Activated T-helper 1 cell treated with anti-CD3 and anti-CD28 coated beads, Interleukin-2, amount 50 U/mL, for 16 hours (primary cell): ENCODE measurements around the gene ACSM6.
"Not testable (repeated sequence)": the region's sequence is repeated elsewhere in the genome, so short reads cannot be mapped to it uniquely, and the experiment has no call there.

Source experiments
- DNase-seq, 2 donors: peaks; one replicate each; pipeline ENCODE4 v3.0.0-alpha.2; 2020; ENCODE audit warnings: low read depth in 1 of 2, low spot score in 1 of 2

The ACSM6 gene

DNA sequence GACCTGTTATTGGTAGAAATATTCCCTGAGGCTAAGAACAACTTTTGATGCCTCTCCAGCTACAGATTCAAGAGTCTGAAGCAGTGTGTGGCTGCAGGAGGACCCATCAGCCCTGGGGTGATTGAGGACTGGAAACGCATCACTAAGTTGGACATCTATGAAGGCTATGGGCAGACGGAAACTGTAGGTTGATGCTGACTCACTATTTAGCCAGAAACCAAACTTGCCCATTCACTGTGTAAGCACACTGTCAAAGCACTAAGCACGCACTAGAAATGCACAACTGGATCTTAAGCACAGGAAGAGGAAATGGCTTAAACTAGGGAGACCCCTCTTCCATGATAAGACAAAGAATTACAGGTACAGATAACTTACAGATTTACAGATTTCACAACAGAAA is 20.8 kb downstream of the ACSM6 start:
- DNase-seq, result no peak

DNA sequence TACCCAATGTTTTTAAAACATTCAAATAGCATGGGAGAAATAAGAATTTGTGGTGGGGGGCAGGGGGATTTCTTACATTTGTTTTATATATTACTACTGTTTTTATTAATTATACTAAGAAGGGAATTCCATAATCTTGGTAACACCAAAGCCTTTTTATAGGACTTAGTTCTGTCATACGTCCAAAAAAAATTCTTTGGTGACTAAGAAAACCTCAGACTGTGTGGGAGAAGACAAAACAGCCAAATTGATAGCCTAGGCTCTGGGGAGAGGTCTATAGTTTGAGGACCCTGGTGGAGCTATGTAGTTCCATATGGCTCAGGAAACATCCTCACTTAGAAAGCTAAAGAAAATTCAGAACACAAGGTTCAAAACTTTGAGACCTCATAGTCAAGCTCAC is 23.4 kb downstream of the ACSM6 start:
- no peak for DNase-seq

DNA sequence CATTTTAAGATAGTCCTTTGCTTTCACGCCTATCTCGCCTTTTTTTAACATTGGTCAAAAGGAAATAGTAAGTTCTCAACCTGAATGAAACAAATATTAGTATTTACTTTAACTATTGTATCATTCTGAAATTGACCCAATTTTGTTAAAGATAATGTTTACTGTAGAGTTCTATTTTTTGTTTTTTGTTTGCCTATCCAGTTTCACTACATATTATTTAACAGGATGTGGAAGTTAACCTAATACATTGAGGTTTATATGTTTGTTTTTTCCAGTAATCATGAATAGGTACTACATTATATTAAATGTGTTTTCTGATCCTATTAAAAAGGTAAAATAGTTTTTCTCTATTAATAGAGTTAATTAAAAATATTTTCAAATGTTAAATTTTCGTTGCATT is 26.5 kb downstream of the ACSM6 start:
- DNase-seq, result no peak

DNA sequence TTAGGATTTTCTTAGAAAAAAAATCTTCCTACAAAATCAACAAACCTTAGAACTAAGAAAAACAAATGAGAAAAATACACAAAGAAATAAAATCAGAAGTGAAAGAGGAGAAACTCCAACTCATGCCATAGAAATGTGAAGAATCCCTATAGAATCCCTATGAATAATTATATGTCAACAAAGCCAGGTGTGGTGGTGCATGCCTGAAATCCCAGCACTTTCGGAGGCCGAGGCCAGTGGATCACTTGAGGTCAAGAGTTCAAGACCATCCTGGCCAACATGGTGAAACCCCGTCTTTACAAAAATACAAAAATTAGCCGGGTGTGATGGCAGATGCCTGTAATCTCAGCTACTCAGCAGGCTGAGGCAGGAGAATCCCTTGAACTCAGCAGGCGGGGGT is 27.1 kb downstream of the ACSM6 start:
- DNase-seq, result no peak

DNA sequence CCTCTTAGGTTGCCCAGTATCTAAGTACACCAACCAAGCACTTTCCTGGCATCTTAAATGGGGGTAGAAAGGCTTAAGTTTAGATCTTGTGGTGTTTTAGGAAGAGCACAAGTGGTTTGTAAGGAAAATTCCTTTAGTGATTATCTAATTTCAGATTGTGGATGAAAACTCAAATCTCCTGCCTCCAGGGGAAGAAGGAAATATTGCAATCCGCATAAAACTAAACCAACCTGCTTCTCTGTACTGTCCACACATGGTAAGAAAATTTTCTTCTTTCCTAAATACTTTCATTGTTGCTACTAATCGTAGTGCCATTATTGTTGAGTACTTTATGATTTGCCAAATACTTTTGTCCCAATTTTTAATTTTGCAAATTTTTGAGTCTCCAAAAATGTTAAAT is 31.1 kb downstream of the ACSM6 start:
- DNase-seq, result no peak

DNA sequence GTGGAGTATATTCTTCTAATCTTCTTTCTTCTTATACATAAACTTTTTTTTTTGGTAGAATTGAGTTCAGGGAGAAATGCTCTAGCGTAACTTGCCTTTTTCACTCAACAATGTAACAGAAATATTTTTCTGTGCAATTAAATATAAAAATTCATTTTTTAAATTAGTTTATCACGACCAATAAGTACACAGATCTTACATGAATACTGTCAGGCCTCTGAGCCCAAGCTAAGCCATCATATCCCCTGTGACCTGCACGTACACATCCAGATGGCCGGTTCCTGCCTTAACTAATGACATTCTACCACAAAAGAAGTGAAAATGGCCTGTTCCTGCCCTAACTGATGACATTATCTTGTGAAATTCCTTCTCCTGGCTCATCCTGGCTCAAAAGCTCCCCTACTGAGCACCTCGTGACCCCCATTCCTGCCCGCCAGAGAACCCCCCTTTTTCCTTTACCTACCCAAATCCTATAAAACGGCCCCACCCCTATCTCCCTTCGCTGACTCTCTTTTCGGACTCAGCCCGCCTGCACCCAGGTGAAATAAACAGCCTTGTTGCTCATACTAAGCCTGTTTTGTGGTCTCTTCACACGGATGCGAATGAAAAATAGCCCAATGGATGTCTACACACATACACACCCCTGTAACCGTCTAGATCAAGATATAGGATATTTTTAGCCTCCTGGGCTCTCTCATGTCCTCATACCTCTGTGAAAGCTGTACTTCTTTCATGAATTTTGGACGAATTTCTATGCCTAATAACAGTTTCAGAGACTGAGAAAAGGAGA is 35.1 kb downstream of the ACSM6 start:
- not testable (repeated sequence) for DNase-seq

DNA sequence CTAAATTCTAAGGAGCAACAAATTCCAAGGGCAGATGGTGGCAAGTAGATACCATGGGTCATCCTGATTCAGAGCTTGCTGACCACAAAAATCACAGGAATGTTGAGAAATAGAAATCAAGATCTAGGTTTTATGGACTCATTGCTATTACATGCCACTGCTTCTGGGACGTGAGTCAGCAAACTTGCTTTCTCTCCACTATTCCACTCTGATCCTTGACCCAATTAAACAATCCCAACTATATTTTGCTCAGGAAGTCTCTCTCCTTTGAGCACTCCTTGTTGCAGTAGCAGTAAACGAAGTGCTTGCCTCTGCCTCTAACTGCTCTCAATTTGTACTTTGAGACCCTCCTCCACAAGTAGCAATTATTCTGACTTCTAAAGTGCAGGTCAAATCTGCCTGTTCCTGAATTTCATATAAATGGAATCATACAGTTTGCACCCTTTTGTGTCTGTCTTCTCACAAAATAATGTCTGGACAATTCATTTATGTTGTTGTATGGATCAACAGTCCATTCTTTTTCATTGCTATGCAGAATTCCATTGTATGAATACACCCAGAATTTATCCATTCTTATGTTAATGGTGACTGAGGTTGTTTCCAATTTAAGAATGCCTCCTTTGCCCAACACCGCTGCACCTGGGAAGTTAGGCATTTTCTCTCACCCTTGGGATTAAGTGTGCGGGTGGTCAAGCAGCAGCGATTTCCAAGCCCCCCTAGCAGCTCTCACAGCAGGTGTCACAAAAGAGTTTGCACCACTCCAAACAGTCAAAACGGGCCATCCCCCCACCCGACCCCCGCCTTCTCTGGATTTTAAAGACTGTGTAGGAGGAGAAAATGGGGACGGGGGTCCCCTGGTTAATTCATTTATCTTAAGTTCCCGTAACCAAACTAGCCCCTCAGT is 35.9 kb downstream of the ACSM6 start:
- no peak for DNase-seq

DNA sequence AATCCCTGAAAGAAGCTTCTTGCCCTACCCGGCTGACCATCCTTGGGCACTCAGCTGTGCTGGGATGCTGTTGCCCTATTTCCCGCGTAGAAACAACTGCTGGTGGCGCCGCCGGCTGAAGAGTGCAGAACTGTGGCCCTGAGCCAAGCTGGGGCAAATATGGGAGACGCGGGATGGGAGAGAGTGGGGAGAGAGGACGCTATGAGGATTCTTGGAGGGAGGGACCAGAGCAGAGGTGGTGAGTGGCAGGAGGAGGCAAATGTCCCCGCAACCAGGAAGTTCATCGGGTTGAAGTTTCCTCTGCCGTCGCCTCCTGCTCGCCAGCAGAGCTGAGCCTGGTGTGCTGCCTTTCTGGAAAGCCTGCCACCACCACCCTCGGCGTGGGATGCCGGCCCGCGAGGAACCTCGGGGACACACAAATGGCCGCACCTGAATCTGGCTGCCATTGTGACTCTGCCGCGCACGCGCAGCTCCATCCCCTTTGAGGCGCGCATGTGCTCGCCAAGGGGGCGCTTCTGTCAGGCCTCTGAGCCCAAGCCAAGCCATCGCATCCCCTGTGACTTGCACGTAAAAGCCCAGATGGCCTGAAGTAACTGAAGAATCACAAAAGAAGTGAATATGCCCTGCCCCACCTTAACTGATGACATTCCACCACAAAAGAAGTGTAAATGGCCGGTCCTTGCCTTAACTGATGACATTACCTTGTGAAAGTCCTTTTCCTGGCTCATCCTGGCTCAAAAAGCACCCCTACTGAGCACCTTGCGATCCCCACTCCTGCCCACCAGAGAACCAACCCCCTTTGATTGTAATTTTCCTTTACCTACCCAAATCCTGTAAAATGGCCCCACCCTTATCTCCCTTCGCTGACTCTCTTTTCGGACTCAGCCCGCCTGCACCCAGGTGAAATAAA is 36.9 kb downstream of the ACSM6 start:
- DNase-seq, result peak in 1 of 2 donors; percentile 16

DNA sequence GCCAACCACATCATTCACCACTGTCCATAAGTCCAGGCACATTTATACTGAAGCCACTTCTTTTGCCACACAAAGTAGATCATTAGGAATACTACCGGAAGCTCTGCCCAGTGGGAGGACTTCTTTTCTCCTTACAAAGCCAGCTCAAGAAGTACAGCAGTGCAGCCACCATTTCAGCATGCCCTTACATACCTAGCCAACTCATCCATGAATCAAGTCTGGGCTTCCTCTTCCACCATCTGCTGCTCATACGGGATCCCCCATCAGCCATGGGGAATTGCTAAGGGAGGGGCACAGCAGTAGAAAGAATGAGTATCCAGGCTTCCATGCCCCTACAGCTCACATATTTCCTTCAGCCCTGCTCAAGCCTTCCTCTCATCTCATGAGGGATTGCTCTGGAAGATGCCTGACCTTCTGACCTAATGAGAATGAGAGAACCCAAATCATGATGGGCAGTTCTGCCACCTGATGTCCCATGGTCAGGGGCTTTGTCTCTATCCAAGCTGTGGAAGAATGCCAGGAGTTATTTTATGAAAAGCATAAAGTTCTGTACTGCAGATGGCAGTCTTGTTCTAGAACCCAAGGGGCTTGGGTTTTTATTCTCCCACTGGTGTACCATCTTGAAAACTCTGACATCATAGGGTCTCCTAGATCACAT is 39.5 kb downstream of the ACSM6 start:
- DNase-seq, result no peak

DNA sequence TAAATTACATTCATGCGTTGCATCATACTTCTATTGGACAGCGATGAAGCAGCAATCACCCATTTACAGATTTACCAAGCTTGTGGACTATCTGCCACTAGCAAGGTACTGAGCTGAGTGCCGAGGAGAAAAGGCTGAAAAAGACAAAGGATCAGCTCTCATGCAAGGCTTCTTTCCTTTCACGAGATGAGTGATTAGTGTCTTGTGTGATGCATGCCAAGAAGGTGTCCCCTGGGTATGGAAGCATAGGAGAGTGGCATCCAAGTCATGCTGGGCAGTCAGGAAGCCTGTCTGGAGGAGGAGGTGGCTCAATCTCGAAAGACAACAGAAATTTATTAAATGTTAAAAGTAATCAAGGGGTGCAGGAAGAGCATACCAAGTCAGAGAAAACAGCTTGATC is 40.9 kb downstream of the ACSM6 start:
- DNase-seq, result no peak

DNA sequence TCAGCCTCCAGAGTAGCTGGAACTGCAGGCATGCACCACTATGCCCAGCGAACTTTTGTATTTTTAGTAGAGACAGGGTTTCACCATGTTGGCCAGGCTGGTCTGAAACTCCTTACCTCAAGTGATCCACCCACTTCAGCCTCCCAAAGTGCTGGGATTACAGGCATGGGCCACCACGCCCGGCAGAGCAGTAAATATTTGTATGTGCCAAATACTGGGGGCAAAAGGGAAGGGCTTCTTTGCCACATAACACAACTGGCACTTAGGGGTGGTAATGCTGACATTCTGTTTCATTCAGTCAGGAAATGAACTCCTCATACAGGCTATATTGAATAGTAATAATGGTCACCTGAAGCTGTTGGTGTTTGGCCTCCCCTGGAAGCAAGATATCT is 41.6 kb downstream of the ACSM6 start:
- DNase-seq, result no peak

DNA sequence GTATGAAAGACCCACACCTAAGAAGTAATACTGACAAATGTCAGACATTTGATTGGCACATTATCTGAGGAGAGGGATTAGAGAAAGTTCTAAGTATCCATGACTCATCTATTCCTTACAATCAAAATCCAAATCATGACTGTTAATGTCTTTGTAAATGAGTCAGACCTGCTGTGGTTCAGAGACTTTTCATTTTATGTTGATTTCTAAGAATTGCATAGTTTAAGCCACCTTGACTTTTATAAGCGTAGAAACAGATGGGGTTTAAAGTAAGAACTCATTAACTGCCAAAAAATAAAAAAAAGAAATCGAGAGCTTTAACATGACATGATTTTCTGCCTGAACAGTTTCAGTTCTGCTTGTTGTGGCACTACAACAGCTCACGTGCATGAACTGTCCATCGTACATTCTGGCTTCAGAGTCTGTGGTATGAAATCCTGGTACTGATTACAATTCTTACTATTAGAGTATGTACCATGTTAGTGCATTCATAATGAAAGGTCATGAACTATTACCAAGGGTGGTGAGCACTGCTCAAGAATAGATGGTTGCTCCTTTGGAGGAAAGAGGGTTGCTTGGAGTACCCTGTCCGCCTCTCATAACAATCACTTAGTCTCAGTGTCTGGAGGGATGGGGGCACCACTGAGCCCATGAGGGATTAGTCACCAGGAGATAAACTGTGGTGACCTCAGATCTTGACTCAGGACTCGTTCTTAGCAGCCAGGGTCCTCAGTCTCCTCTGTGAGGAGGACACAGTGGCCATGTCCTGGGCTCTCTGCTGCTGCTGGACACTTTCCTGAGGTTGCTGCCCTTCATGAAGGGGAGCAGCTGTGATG is 42.2 kb downstream of the ACSM6 start:
- no peak for DNase-seq

DNA sequence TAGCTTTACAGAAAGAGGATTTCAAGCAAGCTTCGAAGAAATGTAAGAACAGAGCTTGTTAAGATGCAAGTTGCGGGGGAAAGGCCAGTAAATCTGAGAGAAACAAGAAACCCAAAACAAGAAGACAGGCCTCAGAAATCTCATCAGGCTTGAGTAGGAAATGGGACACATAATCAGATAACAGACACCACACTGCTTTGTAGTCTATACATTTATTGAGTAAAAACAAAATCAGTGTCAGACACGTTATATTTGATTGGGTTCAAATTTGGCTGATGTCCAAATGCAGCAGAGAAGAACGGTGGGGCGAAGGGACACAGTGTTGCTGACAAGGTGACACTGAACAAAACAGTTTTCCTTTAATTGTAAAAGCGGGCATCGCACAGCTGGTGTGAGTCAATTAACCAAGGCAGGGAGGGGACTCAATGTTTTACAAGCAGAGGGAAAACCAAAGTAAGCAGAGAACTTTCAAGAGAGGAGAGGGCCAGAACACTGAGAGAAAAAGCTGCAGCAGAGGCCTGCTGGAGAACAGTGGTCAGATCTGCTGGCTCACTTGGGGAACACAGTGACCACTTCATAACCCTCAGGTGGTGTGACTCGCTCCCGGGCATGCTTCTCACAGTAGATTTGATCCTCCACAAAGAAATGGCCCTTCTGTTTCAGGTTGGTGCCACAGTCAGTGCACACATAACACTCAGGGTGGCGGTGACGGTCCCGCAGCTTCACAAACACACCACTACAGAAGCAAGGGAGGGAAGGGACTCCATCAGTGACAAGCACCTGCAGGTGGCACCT is 43.5 kb downstream of the ACSM6 start:
- DNase-seq, result no peak

DNA sequence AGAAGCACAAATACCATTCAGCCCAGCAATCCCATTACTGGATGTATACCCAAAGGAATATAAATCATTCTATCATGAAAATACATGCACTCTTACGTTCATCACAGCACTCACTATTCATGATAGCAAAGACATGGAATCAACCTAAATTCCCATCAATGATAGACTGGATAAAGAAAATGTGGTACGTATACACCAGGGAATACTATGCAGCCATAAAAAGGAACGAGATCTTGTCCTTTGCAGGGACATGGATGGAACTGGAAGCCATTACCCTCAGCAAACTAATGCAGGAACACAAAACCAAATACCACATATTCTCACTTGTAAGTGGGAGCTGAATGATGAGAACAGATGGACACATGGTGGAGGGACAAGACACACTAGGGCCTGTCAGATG is 46.1 kb downstream of the ACSM6 start:
- not testable (repeated sequence) for DNase-seq

DNA sequence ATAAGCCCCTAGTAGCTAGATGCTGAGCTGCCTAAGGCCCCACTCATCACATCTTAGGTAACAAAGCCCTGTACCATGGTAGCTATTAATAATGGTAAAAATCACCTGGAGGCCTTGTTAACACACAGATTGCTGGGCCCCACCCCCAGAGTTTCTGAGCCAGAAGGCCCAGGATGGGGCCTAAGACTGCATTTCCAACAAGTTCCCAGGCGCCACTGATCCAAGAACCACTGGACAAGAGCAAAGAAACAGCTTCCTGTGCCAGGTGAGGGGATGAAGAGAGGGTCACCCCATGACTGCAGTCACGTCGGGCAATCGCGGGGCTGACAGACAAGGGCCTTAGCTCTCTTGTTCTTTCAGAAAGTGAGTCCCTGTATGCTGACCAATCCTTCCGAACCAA is 46.8 kb downstream of the ACSM6 start:
- DNase-seq, result no peak

DNA sequence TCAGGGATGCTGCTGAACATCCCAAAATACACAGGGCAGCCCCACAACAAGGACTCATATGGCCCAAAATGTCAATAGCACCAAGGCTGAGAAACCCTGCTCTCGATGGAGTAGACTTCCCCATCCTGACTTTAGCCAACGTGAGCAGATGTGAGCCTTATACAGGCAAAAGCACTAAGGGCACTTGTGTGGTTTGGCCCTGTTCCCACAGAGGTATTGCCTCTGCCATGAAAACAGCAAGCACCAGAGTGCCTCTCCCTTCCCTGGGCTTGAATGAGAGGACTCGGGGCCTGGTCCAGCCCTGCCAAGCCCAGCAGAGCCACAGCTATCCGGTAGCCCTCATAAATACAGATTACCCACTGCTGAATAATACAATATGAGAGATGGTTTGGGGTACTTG is 47.5 kb downstream of the ACSM6 start:
- no peak for DNase-seq

DNA sequence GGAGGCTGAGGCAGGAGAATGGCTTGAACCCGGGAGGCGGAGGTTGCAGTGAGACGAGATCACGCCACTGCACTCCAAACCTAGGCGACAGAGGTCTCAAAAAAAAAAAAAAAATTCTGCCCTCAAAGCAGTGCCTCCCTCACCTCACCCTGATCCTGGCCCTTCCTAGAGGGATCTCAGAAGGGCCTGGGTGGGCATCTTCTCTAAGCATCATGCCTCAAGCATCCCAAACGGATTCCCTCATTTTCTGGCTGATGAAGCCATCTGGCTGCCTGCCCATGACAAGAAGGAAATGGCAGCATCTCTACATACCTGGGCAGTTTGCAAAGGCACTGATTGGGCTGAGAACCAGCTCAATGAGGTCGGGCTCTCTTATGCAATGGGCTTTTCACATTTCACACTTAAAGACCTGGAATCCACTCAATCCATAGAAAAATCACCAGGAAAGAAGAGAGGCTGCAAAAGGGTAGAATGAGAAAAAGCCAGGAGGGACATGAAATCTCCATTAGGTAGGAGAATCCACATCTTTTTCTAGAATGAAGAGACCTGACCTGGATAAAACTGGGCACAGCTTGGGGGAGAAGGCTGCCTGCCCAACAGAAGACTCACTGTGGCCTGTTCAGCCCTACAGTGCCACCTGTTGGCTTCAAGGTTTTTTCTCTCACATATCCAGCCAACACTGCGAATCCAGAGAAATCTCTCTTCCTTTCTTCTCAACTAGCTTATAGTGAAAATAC is 48.7 kb downstream of the ACSM6 start:
- no peak for DNase-seq

DNA sequence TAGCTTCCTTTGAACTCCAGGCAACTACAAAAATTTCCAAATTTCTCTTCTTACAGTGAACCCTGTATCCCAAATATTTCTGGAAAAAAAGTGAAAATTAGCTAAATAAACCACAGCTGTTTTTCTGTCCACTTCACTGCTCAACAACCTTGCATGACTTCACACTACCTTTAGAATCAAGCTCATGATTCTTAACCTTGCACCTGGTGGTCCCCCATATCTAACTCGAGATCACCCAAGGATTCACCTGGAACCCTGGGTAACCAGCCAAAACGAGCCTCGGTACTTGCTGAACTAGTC is 49.2 kb downstream of the ACSM6 start:
- no peak for DNase-seq

DNA sequence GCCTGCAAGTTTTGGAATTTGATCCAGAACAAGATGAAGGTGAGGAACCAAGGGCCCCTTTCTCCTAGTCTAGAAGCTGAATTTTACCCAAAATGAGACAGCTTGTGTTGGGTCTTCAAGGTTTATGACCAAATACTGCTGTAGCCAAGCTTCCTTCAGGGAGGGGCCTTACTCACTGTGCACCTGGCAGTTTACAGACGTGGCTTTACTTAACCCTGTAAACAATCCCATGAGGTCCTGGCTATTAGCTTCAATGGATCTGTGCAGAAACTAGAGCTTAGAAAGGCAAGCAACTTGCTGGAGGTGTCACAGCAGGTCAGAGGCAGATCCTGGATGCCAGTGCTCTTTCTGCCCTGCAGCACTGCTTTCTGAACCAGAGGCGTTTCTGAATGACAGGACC is 50.1 kb downstream of the ACSM6 start:
- no peak for DNase-seq
